Gastroesophageal sphincter (tissue), 3 donors: ENCODE data around the gene NABP1.

Experiments used
- CTCF ChIP-seq, 4 experiments: fragments of 200-600 bp in 2 of 4; fragments of 450-650 bp in 2 of 4; sonication (generic) in 1 of 4; IDR thresholded peaks; one replicate each; pipeline ENCODE4 v1.5.1; 2017 to 2019; ENCODE audit warnings: antibody characterized with exemption in 4 of 4, mild to moderate bottlenecking in 2 of 4, moderate library complexity in 2 of 4
- EP300 ChIP-seq: sonication (generic); formaldehyde crosslinking; IDR thresholded peaks from one replicate; pipeline ENCODE4 v1.6.1; 2017; ENCODE audit warnings: antibody characterized with exemption, mild to moderate bottlenecking
- POLR2AphosphoS5 ChIP-seq: sonication (generic); formaldehyde crosslinking; IDR thresholded peaks from one replicate; pipeline ENCODE4 v1.6.1; 2017; ENCODE audit warnings: antibody characterized with exemption

- TF ChIP-seq EP300 (no peak), CTCF (IDR thresholded peaks at IDR 0.05) (no peak), POLR2AphosphoS5 (no peak)
Measured at GRCh38 chr2:191631754-191632153, 46.2 kb upstream of the NABP1 start.
